ENCODE measurements around the gene TMEM40. TPM values are rescaled to one million over a fixed set of nuclear protein-coding genes. Genes with fewer than 3 reads are reported as not detected.

Gene TMEM40, protein sequence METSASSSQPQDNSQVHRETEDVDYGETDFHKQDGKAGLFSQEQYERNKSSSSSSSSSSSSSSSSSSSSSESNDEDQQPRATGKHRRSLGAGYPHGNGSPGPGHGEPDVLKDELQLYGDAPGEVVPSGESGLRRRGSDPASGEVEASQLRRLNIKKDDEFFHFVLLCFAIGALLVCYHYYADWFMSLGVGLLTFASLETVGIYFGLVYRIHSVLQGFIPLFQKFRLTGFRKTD
- total RNA-seq (2011; cell fraction: chromatin; rRNA removed; ENCODE audit: low replicate concordance): not detected in 2 replicates
- total RNA-seq (2011; cell fraction: nucleolus; rRNA removed): not detected in 2 replicates
- total RNA-seq (2011; cell fraction: nucleoplasm; rRNA removed): not detected in 2 replicates
- total RNA-seq (2014; rRNA removed) (not detected in 2 replicates), total RNA-seq (2014; rRNA removed; fragmentation: Illumina TruSeq; extraction: Trizol) (not detected in 2 replicates), total RNA-seq (2015; rRNA removed; fragmentation: Illumina TruSeq; extraction: Trizol) (not detected in 2 replicates), total RNA-seq (2021) (not detected in 2 replicates), polyA plus RNA-seq (2011; rRNA removed) (0.31 TPM in 1 of 2 replicates, not detected in the other), polyA plus RNA-seq (2014; fragmentation: Illumina TruSeq; extraction: Trizol) (not detected in 2 replicates), polyA plus RNA-seq (2014; fragmentation: Nextera tagmentation; extraction: Ambion mirVana) (under 1 TPM; 0.11 to 0.14 TPM), polyA plus RNA-seq (2014; rRNA removed) (not detected in 2 replicates), polyA minus RNA-seq (2011; rRNA and poly(A)+ RNA removed) (not detected in 2 replicates), Bru-seq, nascent RNA (percentile 13 among the genes with signal in this experiment), BruChase-seq, experiment 1, labeled RNA remaining after a 2-hour chase (percentile 13 among the genes with signal in this experiment), BruChase-seq, experiment 2, labeled RNA remaining after a 6-hour chase (percentile 13 among the genes with signal in this experiment)
- polyA plus RNA-seq (2011; cell fraction: cytosol; rRNA removed): not detected in 2 replicates
- polyA plus RNA-seq (2011; cell fraction: nucleus; rRNA removed): not detected in 2 replicates
- polyA plus RNA-seq (2012): not detected in 2 replicates
- polyA minus RNA-seq (2011; cell fraction: cytosol; rRNA and poly(A)+ RNA removed): not detected in 2 replicates
- not detected in 2 replicates for polyA minus RNA-seq (2011; cell fraction: nucleus; rRNA and poly(A)+ RNA removed)
- long read RNA-seq, experiment 1: 0 reads
- long read RNA-seq, experiment 2: 0 reads
- long read RNA-seq, experiment 3: 0 reads

DNA sequence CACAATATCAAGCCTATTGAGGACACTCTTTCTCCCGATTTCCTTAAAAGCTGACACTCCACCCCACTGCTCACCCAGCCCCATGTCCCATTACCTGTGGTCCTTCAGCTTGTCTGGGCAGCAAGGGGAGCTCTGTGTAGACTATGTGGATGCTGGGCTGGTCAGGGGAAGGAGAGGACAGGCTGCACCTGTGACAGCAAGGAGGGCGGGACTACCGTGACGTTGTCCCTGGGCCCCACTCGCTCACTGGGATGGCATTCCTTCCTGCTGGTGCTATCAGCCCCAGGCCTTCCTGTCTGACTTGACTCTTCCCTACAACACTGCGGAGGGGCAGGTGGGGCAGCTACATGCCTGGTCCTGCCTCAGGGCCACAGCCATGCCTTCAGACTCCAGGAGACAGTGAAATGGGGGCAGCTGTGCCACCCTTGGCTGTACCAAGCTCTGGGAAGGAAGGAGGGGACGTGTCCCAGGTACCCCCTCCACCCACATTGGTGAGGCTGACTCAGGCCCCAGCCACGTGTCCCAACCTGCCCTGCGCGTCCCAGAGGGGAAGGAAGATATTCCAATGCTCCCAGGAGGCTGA lies at the start of gene TMEM40:
Gene TMEM40 (minus strand): TSS at position 163 of the 583 bp plus-strand sequence. CDS start 9,427 bp downstream, outside the sequence.
- peaks cover 9 to 20% of the 10 kb centered on the region in 2 experiments for H3K4me1 ChIP-seq (replicated peaks in 1 of 2; ENCODE audit: control insufficient read depth in 2 of 2, insufficient read depth in 2 of 2, low read length in 2 of 2)
- TF ChIP-seq ZNF347 (CRISPR knock-in tag; IDR thresholded peaks at IDR 0.05; ENCODE audit: low read depth) (no peak), ZNF232 (CRISPR knock-in tag; IDR thresholded peaks at IDR 0.05) (no peak), ETV1 (tag; conservative IDR thresholded peaks at IDR 0.05; ENCODE audit: low read depth) (no peak)
- TF ChIP-seq, protein P1, sequence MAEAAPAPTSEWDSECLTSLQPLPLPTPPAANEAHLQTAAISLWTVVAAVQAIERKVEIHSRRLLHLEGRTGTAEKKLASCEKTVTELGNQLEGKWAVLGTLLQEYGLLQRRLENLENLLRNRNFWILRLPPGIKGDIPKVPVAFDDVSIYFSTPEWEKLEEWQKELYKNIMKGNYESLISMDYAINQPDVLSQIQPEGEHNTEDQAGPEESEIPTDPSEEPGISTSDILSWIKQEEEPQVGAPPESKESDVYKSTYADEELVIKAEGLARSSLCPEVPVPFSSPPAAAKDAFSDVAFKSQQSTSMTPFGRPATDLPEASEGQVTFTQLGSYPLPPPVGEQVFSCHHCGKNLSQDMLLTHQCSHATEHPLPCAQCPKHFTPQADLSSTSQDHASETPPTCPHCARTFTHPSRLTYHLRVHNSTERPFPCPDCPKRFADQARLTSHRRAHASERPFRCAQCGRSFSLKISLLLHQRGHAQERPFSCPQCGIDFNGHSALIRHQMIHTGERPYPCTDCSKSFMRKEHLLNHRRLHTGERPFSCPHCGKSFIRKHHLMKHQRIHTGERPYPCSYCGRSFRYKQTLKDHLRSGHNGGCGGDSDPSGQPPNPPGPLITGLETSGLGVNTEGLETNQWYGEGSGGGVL (CRISPR knock-in tag; IDR thresholded peaks at IDR 0.05): no peak
- TF ChIP-seq, protein P2, sequence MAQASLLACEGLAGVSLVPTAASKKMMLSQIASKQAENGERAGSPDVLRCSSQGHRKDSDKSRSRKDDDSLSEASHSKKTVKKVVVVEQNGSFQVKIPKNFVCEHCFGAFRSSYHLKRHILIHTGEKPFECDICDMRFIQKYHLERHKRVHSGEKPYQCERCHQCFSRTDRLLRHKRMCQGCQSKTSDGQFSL (CRISPR knock-in tag; IDR thresholded peaks at IDR 0.05): 0 out of 2 replicates have a peak, but pooled peaks have one; percentile 15
- TF ChIP-seq, protein P2 (tag; IDR thresholded peaks at IDR 0.05): no peak
- DNase-seq (ENCODE audit: extremely low read depth in 1 of 4, low spot score in 3 of 4) (no peak), FAIRE-seq (no peak), ATAC-seq (no peak; the same call in 1 of the 3 replicates)
- CTCF ChIA-PET (ENCODE audit: low intra/inter-chr PET ratio): no interaction called here
- H4K20me1 ChIP-seq (replicated peaks; ENCODE audit: control insufficient read depth, insufficient read depth, low read length): no peaks in the 10 kb centered on the region
- in situ Hi-C loops (cut with MboI) (no loop called here), intact Hi-C loops (cut with micrococcal nuclease) (no loop called here)
- no peaks in the 10 kb centered on the region for H3K79me2 ChIP-seq (ENCODE audit: control insufficient read depth, insufficient read depth, low read length)
- H3K4me3 ChIP-seq: no peak within 1 kb of the TSS
- POLR2A ChIA-PET: interaction anchor here (0.9 to 2.1 kb wide), 5 partner anchors 9 to 33 kb away, joined by 3 to 8 read pairs (median 4); no protein-coding TSS in a partner anchor
- 17% methylated on average over 10 of the region's 10 CpGs for WGBS (ENCODE audit: insufficient coverage, low coverage, missing lambda C conversion rate)
- no peaks in the 10 kb centered on the region for H3K9me3 ChIP-seq (replicated peaks; ENCODE audit: control insufficient read depth, insufficient read depth, low read depth, low read length)
- BruUV-seq (replicated peaks): no TSS peak
- H3K36me3 ChIP-seq (ENCODE audit: control insufficient read depth, insufficient read depth, low read length): no peaks in the 10 kb centered on the region
- H3K9me1 ChIP-seq (ENCODE audit: control insufficient read depth, insufficient read depth, low read length): no peaks in the 10 kb centered on the region
- H3K4me2 ChIP-seq (ENCODE audit: insufficient read depth, low read length): no peak within 1 kb of the TSS
- peak within 1 kb of the TSS; percentile 10 to 78; a peak in 1 of 4 replicates for H3K9ac ChIP-seq (ENCODE audit: insufficient read depth in 1 of 2, low read depth in 2 of 2, low read length in 2 of 2)
- peaks cover 6 to 20% of the 10 kb centered on the region in 2 experiments; a peak in 4 of 5 replicates for H3K27me3 ChIP-seq (ENCODE audit: control insufficient read depth in 2 of 2, insufficient read depth in 2 of 2, low read length in 2 of 2)
- H2AFZ ChIP-seq (ENCODE audit: low read depth, low read length): peak within 1 kb of the TSS; percentile 73
- no peak within 1 kb of the TSS for H3K27ac ChIP-seq (ENCODE audit: extremely low read depth, low read depth, low read length)
